Parathyroid adenoma (tissue), 2 donors: ENCODE measurements around the gene FAM72D.
"Not testable (repeated sequence)": the region's sequence is repeated elsewhere in the genome, so short reads cannot be mapped to it uniquely, and the experiment has no call there.

Experiments
- H2AFZ ChIP-seq: fragments of 300-600 bp; sonication (generic); one replicate; pipeline ENCODE4 v1.7.0; 2017; ENCODE audit warnings: antibody characterized with exemption, mild to moderate bottlenecking
- H3K27ac ChIP-seq: fragments of 300-600 bp; sonication (generic); one replicate; pipeline ENCODE4 v1.7.0; 2017
- H3K27me3 ChIP-seq: fragments of 300-600 bp; sonication (generic); one replicate; pipeline ENCODE4 v1.7.0; 2017; ENCODE audit warnings: low read length; ENCODE audit not compliant: control insufficient read depth, insufficient read depth
- H3K36me3 ChIP-seq: fragments of 300-600 bp; sonication (generic); one replicate; pipeline ENCODE4 v1.7.0; 2017; ENCODE audit warnings: low read length; ENCODE audit not compliant: control insufficient read depth, insufficient read depth
- H3K4me1 ChIP-seq: fragments of 300-600 bp; sonication (generic); one replicate; pipeline ENCODE4 v1.7.0; 2017; ENCODE audit warnings: control low read depth
- H3K4me2 ChIP-seq: fragments of 300-600 bp; sonication (generic); one replicate; pipeline ENCODE4 v1.7.0; 2017; ENCODE audit warnings: low read length
- H3K4me3 ChIP-seq: fragments of 300-600 bp; sonication (generic); one replicate; pipeline ENCODE4 v1.7.0; 2017; ENCODE audit warnings: low read depth, low read length
- H3K79me2 ChIP-seq: fragments of 300-600 bp; sonication (generic); one replicate; pipeline ENCODE4 v1.7.0; 2017; ENCODE audit warnings: control low read depth
- H3K9ac ChIP-seq: fragments of 300-600 bp; sonication (generic); one replicate; pipeline ENCODE4 v1.7.0; 2017; ENCODE audit warnings: mild to moderate bottlenecking
- H3K9me3 ChIP-seq: fragments of 300-600 bp; sonication (generic); one replicate; pipeline ENCODE4 v1.7.0; 2017; ENCODE audit warnings: low read length; ENCODE audit not compliant: control insufficient read depth
- donor health status: primary hyperparathyroidism.

Gene FAM72D

DNA sequence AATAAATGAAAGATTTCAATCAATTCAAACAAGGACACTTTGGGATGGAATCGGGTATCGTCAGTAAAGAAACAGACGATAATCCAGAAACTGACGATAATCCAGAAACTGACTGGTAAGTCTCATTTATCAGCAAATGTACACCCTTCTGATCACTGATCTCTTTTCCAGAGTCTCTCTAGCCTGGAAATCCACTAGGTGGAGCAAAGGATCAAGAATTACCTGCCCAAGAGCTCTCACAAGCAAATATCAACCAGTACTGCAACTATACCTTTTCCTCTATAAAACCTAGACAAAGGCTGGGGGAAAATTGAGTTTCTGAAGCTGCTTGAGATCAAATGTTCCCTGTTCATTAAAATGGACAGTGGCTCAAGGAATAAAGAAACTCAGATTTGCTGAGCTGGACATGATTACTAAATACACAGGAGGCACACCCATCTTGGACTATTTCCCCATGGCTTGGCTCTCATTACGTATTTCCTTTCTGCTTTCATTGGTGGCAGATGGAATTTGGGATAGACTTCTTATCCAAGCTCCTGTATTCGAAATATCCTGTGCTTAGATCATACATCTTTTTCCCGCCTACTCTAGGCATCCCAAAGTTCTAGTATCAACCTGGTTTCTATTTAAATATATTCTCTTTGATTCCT, 28.3 kb downstream of the FAM72D start:
- not testable (repeated sequence) for H3K27me3 ChIP-seq, H3K9ac ChIP-seq, H3K4me2 ChIP-seq, H3K9me3 ChIP-seq, H3K4me3 ChIP-seq, H2AFZ ChIP-seq, H3K27ac ChIP-seq, H3K79me2 ChIP-seq, H3K36me3 ChIP-seq, H3K4me1 ChIP-seq

DNA sequence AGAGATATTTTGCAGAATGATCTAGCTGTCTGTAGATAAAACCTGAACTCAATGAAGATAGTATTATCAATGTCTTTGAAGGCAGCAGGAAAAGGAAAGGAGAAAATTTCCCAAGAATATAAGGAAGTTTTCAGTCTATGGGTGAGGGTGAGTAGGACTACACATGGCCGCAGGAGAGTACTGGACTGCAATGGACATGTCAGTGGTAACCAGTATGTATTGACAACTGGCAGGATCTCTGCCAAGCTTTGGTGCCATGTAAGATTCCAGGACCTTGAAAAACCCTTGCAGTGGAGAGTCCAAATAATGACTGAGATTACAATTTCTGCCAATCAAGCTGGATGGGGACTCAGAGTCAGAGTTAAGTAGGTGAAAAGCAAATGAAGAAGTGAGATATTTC, 29.3 kb downstream of the FAM72D start:
- H2AFZ ChIP-seq, H3K79me2 ChIP-seq, H3K9me3 ChIP-seq, H3K27me3 ChIP-seq, H3K4me1 ChIP-seq, H3K36me3 ChIP-seq, H3K9ac ChIP-seq, H3K27ac ChIP-seq, H3K4me3 ChIP-seq, H3K4me2 ChIP-seq: not testable (repeated sequence)

DNA sequence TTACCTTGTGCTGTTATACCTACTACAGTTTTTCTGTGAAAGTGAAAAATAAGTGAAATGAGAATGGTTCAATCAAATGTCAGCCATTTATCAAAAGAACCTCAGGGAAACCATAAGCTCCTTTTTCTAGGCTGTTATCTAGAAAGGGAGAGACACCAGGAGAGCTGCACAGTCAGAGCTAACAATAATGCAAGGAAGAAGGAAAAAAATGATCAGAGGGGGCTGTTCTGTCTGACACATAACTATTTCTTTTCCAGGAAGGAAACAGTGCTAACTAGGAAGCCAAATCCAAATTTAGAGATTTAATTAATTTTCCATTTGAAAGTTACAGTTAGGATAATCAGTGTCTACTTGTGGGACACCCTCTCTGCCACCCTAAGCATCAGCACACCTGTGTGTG, 31.4 kb downstream of the FAM72D start:
- H3K27me3 ChIP-seq, H3K36me3 ChIP-seq, H3K9me3 ChIP-seq, H3K27ac ChIP-seq, H3K4me3 ChIP-seq, H3K4me1 ChIP-seq, H3K4me2 ChIP-seq, H2AFZ ChIP-seq, H3K9ac ChIP-seq, H3K79me2 ChIP-seq: not testable (repeated sequence)

DNA sequence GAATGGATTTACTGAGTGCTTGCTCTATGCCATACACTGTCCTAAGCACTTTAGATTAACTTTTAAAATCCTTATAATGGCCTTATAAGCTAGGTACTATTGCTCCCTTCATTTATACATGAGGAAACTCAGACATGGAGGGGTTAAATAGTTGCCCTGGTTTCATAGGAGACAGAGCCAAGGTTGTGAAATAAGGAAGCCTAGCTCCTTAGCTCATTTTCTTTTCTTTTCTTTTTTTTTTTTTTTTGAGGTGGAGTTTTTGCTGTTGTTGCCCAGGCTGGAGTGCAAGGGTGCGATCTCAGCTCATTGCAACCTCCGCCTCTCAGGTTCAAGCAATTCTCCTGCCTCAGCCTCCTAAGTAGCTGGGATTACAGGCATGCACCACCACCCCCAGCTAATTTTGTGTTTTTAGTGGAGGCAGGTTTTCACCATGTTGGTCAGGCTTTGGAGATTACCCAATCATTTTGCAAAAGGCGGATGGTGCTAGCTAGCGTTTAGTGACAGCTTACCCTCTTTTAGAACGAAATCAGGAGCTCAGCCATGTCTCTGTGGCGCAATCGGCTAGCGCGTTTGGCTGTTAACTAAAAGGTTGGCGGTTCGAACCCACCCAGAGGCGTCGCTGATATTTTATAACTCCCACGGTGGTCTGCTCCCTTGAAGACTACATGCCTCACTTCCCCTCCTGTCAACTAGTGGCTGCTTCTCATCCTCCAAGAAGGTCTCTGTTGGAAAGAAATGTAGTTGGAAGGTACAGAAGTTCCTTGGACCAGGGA, 33.1 kb downstream of the FAM72D start:
- H3K4me2 ChIP-seq, H3K27ac ChIP-seq: not testable (repeated sequence)

DNA sequence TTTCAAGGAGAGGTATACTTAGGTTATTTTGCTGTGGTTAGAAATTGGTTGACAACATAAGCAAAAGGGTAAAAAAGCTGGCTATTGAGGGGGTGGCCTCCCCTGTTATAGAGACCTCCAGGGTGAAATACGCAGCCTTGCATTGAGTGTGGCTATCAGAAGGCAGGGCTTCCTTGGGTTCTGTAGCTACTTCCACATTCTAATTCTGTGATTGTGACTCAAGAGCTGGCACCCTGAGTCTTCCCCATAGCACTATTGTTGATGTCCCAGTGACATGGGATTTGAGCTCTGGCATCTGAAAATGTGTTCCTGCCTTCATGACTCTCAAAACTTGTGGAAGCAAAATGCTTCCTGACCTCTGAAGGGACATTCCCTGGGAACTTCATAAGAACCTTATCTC, 38.7 kb downstream of the FAM72D start:
- not testable (repeated sequence) for H3K4me3 ChIP-seq, H3K27ac ChIP-seq, H3K4me2 ChIP-seq, H2AFZ ChIP-seq, H3K27me3 ChIP-seq, H3K4me1 ChIP-seq, H3K9ac ChIP-seq, H3K36me3 ChIP-seq, H3K9me3 ChIP-seq, H3K79me2 ChIP-seq

More for the DNA sequence above, 33.1 kb downstream of the FAM72D start:
- H3K4me1 ChIP-seq, H2AFZ ChIP-seq, H3K27me3 ChIP-seq, H3K36me3 ChIP-seq, H3K4me3 ChIP-seq, H3K9ac ChIP-seq, H3K79me2 ChIP-seq, H3K9me3 ChIP-seq: not testable (repeated sequence)

DNA sequence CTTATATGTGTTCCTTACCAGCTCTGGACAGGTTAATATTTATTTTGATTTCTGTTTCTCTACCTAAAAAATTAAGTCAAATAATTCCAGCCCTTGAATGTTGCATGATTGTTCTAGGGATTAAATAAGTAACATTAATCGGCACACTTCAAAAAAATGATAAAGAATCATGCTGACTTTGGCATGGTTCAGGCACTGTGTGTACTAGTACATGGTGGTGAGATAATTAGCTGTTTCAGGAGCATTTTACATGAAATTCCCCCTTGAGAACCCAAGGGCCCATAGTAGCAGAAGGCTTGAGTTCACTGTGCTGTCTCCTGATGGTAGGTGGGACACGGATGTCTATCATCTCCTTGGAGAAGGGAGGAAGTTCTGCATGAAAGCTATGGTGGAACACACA, 44.8 kb downstream of the FAM72D start:
- not testable (repeated sequence) for H2AFZ ChIP-seq, H3K9ac ChIP-seq, H3K79me2 ChIP-seq, H3K4me1 ChIP-seq, H3K36me3 ChIP-seq, H3K27me3 ChIP-seq, H3K9me3 ChIP-seq, H3K4me3 ChIP-seq, H3K4me2 ChIP-seq, H3K27ac ChIP-seq

DNA sequence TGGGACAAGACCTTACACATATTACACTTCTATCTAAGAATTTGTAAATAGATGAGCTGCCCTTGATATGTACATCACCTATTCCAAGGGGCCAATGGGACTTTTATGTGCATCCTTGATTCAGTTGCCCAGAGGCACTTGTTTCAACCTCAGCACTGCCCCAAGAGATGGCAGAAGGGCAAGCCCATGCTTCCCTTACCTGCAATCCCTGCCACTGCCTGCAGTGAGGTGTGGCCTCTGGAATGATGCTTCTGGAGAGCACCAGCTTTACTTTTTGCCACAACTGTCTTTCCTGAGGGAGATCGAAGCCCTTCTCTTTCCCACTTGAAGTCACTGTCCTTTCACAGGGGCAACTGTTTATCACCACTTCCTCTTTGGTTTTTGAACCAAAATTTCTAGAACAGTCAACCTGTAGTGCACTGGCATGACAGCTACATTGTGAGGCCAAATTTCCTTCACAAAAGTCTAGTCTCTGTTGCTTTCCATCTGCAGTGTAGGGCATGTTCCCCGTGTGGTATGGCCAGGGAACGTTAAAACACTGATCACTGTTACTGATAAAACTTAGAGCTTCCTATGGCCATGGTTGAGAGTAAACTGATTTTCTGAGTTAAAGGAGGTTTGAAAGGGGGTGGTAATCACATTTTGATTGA, 48.6 kb downstream of the FAM72D start:
- H3K9ac ChIP-seq, H2AFZ ChIP-seq, H3K36me3 ChIP-seq: not testable (repeated sequence)

DNA sequence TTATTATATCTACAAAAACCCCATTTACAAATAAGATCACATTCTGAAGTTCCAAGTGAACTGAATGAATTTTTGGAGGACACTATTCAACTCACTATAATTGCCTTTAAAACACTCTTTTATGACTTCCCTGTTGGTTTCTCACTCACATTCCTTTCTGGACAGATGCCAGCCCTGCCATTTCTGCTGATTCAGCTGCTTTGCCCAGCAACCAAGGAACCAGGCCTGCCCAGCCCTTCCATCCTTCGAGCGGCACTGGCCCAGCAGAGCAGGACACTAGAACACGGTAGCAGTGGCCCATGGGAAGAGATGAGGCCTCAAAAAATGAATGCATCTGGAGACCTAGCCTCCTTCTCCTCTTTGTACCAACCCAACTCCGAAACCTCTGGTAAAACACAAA, 50.5 kb downstream of the FAM72D start:
- not testable (repeated sequence) for H3K4me1 ChIP-seq, H2AFZ ChIP-seq, H3K4me3 ChIP-seq, H3K4me2 ChIP-seq, H3K79me2 ChIP-seq, H3K27ac ChIP-seq, H3K9me3 ChIP-seq, H3K27me3 ChIP-seq, H3K36me3 ChIP-seq, H3K9ac ChIP-seq

More for the DNA sequence above, 48.6 kb downstream of the FAM72D start:
- H3K27me3 ChIP-seq, H3K4me1 ChIP-seq, H3K4me3 ChIP-seq, H3K27ac ChIP-seq, H3K9me3 ChIP-seq, H3K4me2 ChIP-seq, H3K79me2 ChIP-seq: not testable (repeated sequence)

DNA sequence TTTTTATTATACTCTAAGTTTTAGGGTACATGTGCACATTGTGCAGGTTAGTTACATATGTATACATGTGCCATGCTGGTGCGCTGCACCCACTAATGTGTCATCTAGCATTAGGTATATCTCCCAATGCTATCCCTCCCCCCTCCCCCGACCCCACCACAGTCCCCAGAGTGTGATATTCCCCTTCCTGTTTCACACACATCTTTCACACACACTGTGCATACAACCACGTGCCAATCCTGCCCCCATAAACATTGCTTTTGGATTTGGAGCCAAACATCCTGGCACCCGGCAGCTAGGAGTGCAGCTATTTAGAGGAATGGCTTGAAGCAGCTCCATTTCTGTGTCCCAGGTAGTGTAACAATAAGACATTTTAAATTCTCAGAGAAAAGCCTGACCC, 51.4 kb downstream of the FAM72D start:
- H3K4me1 ChIP-seq, H3K9me3 ChIP-seq, H3K27ac ChIP-seq, H3K36me3 ChIP-seq, H3K9ac ChIP-seq, H3K27me3 ChIP-seq, H3K4me3 ChIP-seq, H3K79me2 ChIP-seq, H3K4me2 ChIP-seq, H2AFZ ChIP-seq: not testable (repeated sequence)

DNA sequence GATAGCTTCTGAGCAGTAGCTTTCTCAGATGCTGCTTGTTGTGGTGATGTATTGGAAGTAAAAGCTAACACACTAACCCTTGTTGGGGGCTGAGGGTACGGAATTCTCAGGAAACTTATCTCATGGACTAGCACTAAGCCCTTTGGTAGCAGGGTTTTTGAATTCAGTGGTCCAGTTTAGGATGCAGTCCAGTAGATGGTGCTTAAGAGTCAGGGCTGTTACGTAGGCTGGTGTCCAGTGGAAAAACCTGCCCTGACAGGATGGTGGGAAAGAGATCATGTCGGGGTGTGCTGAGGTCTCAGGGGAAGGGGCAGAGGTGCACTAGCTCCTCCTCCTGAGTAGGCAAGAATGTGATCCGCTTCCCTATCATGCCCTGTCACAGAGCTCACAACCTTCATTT, 59.6 kb downstream of the FAM72D start:
- H3K9ac ChIP-seq, H3K79me2 ChIP-seq, H3K27ac ChIP-seq, H3K9me3 ChIP-seq, H2AFZ ChIP-seq, H3K4me1 ChIP-seq, H3K27me3 ChIP-seq, H3K4me3 ChIP-seq, H3K4me2 ChIP-seq, H3K36me3 ChIP-seq: not testable (repeated sequence)

DNA sequence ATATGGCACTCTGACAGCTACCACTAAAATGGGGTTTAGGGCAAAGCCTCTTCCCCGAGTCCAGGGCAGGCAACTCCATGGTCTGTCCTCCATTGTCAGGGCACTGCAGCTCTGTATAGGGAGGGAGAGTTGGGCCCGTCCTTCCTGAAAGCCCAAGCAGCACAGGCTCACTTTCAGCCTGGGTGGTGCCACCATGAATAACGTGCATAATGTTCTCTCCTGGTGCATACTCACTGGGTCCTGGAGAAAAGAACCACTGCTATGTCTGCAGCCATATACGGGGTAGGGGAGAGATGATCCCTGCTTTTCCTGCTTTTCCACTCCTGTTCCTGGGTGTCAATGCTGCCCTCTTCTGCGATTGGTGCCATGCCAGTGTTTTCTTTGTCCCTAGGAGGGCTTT, 60.1 kb downstream of the FAM72D start:
- not testable (repeated sequence) for H3K79me2 ChIP-seq, H3K9me3 ChIP-seq, H3K27me3 ChIP-seq, H3K4me1 ChIP-seq, H3K4me2 ChIP-seq, H2AFZ ChIP-seq, H3K27ac ChIP-seq, H3K9ac ChIP-seq, H3K4me3 ChIP-seq, H3K36me3 ChIP-seq
